ENCODE measurements around the gene TMEM178B.

DNA sequence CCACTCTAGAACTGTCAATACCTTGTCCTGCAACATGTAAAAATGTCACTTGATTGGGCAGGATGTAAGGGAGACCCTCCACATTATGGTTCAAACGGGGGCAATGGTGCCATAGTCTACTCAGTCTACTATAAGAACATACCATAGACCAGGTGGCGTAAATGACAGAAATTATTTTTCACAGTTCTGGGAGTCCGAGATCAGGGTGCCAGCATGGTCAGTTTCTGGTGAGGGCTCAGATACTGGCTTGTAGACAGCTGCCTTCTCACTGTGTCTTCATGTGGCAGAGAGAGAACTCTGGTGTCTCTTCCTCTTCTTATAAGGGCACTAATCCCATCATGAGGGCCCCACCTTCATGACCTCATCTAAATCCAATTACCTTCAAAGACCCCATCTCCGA is 18.7 kb upstream of the TMEM178B start:
- TF ChIP-seq ZNF274 (IDR thresholded peaks at IDR 0.05; ENCODE audit: low read depth, low read length) = no peak
- TF ChIP-seq YY1 (IDR thresholded peaks at IDR 0.05; ENCODE audit: insufficient read depth, insufficient read length) = no peak

Data from NT2/D1 (cell line).